Spinal cord (tissue), 10 donors: Measurements from ENCODE around the gene RCAN2. TPM values are rescaled to one million over a fixed set of nuclear protein-coding genes. Genes with fewer than 3 reads are reported as not detected.
"Not testable (repeated sequence)": the region's sequence is repeated elsewhere in the genome, so short reads cannot be mapped to it uniquely, and the experiment has no call there.

Experiments used
- DNase-seq, 6 donors: peaks; one replicate each; pipeline versions ENCODE4 v3.0.0 to v3.0.0-alpha.2; 2013 to 2015; ENCODE audit warnings: low spot score in 6 of 6, low read depth in 4 of 6
- H3K27ac ChIP-seq: one replicate; pipeline ENCODE4 v1.5.1; 2013; ENCODE audit warnings: low read depth, low read length, control low read depth
- H3K27me3 ChIP-seq: one replicate; pipeline ENCODE4 v1.6.1; 2013; ENCODE audit warnings: low read length; ENCODE audit not compliant: control insufficient read depth, insufficient read depth
- H3K36me3 ChIP-seq: one replicate; pipeline ENCODE4 v1.6.1; 2013; ENCODE audit warnings: low read length; ENCODE audit not compliant: control insufficient read depth, insufficient read depth
- H3K4me1 ChIP-seq: one replicate; pipeline ENCODE4 v1.6.1; 2013; ENCODE audit warnings: low read length; ENCODE audit not compliant: control insufficient read depth, insufficient read depth
- H3K4me3 ChIP-seq: one replicate; pipeline ENCODE4 v1.5.1; 2013; ENCODE audit warnings: low read depth, low read length, control low read depth
- H3K9me3 ChIP-seq: one replicate; pipeline ENCODE4 v1.6.1; 2013; ENCODE audit warnings: low read length; ENCODE audit not compliant: control insufficient read depth, insufficient read depth
- WGBS: methylation state at CpG from one replicate; pipeline ENCODE4 v1.1.5; 2013; ENCODE audit warnings: missing lambda C conversion rate; ENCODE audit not compliant: insufficient coverage; 5-methylcytosine and 5-hydroxymethylcytosine counted together
- polyA plus RNA-seq, 2 donors: library from polyadenylated mRNA; unstranded; fragments of 120-200 nt; gene quantifications; one replicate each; pipeline ENCODE4 v1.2.1, GENCODE V29; 2013; ENCODE audit not compliant: insufficient read length in 2 of 2
- total RNA-seq, 2 donors: library from RNA; depleted of rRNA in 1 of 2; stranded (reverse); fragments of 120-200 nt in 1 of 2; fragments of >200 nt in 1 of 2; gene quantifications; one replicate each; pipeline versions ENCODE4 v1.2.3 to v1.2.4, GENCODE V29; 2013 to 2014
- donor health status: healthy.

RCAN2 gene
- total and polyA plus RNA-seq, 4 donors, result 16.4 to 80.3 (median 60.3) TPM

GRCh38 chr6:46395530-46395929 is 95.7 kb downstream of the RCAN2 start:
- no peak for DNase-seq
- H3K9me3 ChIP-seq, result no peaks in the 10 kb centered on the region
- H3K4me1 ChIP-seq, result no peaks in the 10 kb centered on the region
- H3K27me3 ChIP-seq, result no peaks in the 10 kb centered on the region
- 88% methylated on average over 3 of the region's 4 CpGs for WGBS
- H3K4me3 ChIP-seq, result no peak overlapping the region
- H3K36me3 ChIP-seq, result no peaks in the 10 kb centered on the region
- no peak overlapping the region for H3K27ac ChIP-seq

DNA sequence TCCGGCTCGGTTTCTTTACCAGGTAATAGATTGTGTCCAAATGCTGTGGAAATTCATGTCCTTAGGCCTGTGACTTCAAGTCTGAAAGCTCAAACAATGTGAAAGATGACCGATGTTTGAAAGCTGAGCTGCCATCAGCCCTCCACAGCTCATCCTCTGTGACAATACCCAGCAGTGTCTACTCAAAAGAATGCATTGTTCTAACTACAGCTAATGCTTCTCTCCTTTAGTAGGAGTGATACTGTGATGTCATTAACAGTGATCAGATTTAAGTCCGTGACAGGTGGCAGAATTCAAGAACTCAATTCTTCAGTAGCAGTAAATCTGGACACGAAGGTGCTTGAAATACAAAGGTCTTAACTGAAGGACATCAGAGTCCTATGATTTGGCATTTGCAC is 97.3 kb downstream of the RCAN2 start:
- H3K4me1 ChIP-seq, result no peaks in the 10 kb centered on the region
- no peak overlapping the region for H3K4me3 ChIP-seq
- WGBS, result 80% methylated on average over 3 of the region's 5 CpGs
- H3K27me3 ChIP-seq, result no peaks in the 10 kb centered on the region
- H3K27ac ChIP-seq, result no peak overlapping the region
- H3K36me3 ChIP-seq, result no peaks in the 10 kb centered on the region
- H3K9me3 ChIP-seq, result no peaks in the 10 kb centered on the region
- no peak for DNase-seq

- Histone ChIP-seq H3K27ac (no peak overlapping the region), H3K36me3 (no peaks in the 10 kb centered on the region), H3K4me1 (no peaks in the 10 kb centered on the region), H3K27me3 (no peaks in the 10 kb centered on the region), H3K4me3 (no peak overlapping the region), H3K9me3 (no peaks in the 10 kb centered on the region)
- DNase-seq, result no peak
- no CpG with 5 or more reads among the region's 2 CpGs for WGBS
Measured at GRCh38 chr6:46393161-46393939, 97.9 kb downstream of the RCAN2 start.

DNA sequence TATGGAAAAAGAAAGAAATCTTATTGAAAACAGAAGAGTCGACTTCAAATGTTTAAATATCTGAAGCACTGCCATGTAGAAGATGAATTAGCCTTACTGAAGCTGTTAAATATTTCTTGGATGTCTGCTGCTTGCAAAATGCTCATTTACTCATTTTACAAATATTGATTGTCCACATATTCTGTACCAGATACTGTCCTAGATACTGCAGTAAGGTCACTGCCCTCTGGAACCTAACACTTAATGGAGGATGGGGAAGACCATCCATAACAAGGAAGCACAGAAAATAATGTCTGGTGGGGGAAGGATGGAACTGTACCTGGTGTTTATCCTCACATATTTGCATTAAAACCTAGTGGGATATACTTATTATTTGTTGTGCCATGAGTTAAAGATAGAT is 99.0 kb downstream of the RCAN2 start:
- Histone ChIP-seq H3K36me3 (no peaks in the 10 kb centered on the region), H3K4me1 (no peaks in the 10 kb centered on the region), H3K9me3 (no peaks in the 10 kb centered on the region), H3K27me3 (no peaks in the 10 kb centered on the region), H3K4me3 (no peak overlapping the region), H3K27ac (no peak overlapping the region)
- WGBS, result no CpG with 5 or more reads among the region's 1 CpG
- DNase-seq, result no peak

GRCh38 chr6:46390153-46390876 is 100.9 kb downstream of the RCAN2 start:
- no peaks in the 10 kb centered on the region for H3K27me3 ChIP-seq
- H3K36me3 ChIP-seq, result no peaks in the 10 kb centered on the region
- no peak overlapping the region for H3K27ac ChIP-seq
- no peaks in the 10 kb centered on the region for H3K4me1 ChIP-seq
- WGBS, result no CpG with 5 or more reads among the region's 4 CpGs
- no peak overlapping the region for H3K4me3 ChIP-seq
- no peaks in the 10 kb centered on the region for H3K9me3 ChIP-seq
- DNase-seq, result no peak

DNA sequence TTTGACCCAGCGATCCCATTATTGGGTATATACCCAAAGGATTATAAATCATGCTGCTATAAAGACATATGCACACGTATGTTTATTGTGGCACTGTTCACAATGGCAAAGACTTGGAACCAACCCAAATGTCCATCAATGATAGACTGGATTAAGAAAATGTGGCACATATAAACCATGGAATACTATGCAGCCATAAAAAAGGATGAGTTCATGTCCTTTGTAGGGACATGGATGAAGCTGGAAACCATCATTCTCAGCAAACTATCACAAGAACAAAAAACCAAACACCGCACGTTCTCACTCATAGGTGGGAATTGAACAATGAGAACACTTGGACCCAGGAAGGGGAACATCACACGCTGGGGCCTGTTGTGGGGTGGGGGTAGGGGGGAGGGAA is 103.5 kb downstream of the RCAN2 start:
- not testable (repeated sequence) for H3K27ac ChIP-seq, H3K27me3 ChIP-seq, H3K4me3 ChIP-seq, H3K36me3 ChIP-seq, H3K4me1 ChIP-seq, H3K9me3 ChIP-seq, DNase-seq
- WGBS, result no CpG with 5 or more reads among the region's 5 CpGs

DNA sequence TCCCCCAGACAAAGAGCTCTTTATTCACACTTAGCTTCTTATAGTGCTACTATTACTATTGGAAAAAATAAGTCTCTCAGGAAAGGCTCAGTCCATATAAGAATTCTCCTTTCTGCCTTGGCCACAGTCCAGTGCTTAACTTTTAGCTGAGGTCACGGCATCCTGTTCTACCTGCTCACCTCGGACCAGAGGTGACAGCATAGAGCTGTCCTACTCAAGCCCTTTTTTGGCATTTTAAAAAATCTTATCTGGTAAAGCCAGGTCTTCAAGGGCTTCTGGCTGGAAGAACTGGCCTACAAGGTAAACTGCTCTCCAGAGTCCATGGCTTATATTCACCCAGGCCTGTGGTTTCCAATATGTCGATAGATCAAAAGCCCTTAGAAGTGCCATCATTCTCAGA is 109.7 kb downstream of the RCAN2 start:
- Histone ChIP-seq H3K27ac (no peak overlapping the region), H3K4me1 (no peaks in the 10 kb centered on the region), H3K27me3 (no peaks in the 10 kb centered on the region), H3K36me3 (no peaks in the 10 kb centered on the region), H3K9me3 (no peaks in the 10 kb centered on the region), H3K4me3 (no peak overlapping the region)
- no peak for DNase-seq
- WGBS, result 97% methylated on average over 2 of the region's 3 CpGs

GRCh38 chr6:46381057-46381456 is 110.2 kb downstream of the RCAN2 start:
- Histone ChIP-seq H3K4me1 (no peaks in the 10 kb centered on the region), H3K27me3 (no peaks in the 10 kb centered on the region), H3K27ac (no peak overlapping the region), H3K36me3 (no peaks in the 10 kb centered on the region), H3K4me3 (no peak overlapping the region), H3K9me3 (no peaks in the 10 kb centered on the region)
- DNase-seq, result no peak
- WGBS, result no CpG with 5 or more reads among the region's 2 CpGs

GRCh38 chr6:46380152-46380807 is 111.0 kb downstream of the RCAN2 start:
- H3K27me3 ChIP-seq, result no peaks in the 10 kb centered on the region
- H3K36me3 ChIP-seq, result no peaks in the 10 kb centered on the region
- no peak for DNase-seq
- H3K4me3 ChIP-seq, result no peak overlapping the region
- H3K27ac ChIP-seq, result no peak overlapping the region
- no peaks in the 10 kb centered on the region for H3K9me3 ChIP-seq
- no peaks in the 10 kb centered on the region for H3K4me1 ChIP-seq
